ENCODE data around the gene SNX2.
"Not testable (repeated sequence)": the region's sequence is repeated elsewhere in the genome, so short reads cannot be mapped to it uniquely, and the experiment has no call there.

The SNX2 gene, protein sequence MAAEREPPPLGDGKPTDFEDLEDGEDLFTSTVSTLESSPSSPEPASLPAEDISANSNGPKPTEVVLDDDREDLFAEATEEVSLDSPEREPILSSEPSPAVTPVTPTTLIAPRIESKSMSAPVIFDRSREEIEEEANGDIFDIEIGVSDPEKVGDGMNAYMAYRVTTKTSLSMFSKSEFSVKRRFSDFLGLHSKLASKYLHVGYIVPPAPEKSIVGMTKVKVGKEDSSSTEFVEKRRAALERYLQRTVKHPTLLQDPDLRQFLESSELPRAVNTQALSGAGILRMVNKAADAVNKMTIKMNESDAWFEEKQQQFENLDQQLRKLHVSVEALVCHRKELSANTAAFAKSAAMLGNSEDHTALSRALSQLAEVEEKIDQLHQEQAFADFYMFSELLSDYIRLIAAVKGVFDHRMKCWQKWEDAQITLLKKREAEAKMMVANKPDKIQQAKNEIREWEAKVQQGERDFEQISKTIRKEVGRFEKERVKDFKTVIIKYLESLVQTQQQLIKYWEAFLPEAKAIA

DNA sequence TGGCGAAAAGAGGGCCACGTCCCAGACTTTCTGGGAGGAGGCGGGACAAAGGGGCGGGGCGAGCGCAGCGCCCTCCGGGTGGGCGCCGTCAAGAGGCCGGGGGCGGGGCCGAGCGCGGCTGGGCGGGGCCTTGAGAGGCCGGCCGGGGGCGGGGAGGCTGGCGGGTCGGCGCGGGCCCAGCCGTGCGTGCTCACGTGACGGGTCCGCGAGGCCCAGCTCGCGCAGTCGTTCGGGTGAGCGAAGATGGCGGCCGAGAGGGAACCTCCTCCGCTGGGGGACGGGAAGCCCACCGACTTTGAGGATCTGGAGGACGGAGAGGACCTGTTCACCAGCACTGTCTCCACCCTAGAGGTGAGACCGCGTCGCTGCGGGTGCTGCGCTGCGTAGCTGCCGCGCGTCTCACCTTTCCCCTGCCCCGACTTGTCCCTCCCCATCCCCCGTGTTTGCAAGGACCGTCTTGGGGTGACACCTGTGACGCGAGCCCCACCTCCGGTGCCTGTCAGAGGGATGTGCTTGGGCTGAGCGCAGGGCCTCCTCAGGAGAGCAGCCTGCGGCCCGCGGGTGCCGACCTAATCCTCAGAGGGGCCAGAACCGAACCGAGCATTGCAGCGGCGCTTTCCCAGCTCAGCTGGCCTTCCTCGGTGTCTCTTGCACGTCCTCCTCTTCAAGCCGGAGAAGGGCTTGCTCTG is at the start of gene SNX2:
Gene SNX2 (plus strand): TSS at position 220 of the 689 bp plus-strand sequence. CDS start 24 bp downstream, at position 244.
- DNase-seq (ENCODE audit: low read depth), result peak; percentile 81

DNA sequence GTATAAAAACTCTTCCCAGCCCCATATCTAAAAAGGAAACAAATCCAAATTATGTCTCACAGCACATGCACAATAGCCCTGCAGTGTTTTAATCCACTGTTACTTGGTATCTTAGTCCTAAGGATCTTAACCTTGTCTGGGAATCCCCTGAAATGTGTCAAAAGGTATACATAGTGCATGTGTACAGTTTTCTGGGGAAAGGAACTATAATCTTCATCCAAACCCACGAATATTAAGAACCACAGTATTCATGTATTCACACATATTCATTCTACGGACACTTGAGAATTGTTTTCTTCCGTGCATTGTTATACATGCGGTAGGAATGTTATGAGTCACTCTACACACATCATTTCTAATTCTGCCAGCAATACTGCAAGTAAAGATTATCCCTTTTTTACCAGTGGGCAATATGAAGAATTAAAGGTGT is 47.8 kb upstream of the SNX2 start:
- no peak for DNase-seq (ENCODE audit: low read depth)

DNA sequence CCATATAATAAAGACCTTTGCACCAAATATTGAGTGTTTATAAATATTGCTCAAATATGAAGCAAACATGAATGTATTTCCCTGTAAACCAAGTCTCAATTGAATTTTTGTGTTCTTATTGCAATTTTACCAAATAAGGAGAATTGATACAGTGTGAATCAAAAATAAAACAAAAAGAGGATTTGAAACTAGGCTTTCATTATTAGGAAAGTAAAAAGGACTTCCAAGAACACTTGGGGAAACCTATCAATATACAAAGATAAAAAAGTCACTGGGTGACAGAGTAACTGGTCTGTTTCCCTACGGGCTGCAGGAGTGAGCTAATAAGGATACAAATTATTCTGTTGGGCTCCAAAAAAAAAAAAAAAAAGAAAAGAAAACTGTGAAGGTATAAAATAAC is 44.8 kb upstream of the SNX2 start:
- no peak for DNase-seq (ENCODE audit: low read depth)

DNA sequence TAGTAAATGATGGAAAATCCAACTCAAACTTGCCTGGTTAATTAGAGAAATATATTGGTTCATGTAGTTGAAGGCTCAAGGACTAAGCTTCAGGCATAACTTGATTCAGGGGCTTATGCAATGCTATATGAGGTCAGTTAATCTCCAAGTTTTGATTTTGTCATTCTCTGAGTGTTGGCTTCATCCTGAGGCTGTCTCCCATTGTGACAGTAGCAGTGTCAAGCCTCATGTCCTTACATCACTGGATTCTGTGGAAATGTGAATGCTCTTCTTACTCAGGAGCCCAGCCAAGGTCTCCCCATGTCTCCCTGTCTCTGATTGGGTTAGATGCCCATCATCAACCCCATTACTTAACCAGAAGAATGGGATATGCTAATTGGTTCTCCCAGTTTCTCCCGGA is 44.4 kb upstream of the SNX2 start:
- DNase-seq (ENCODE audit: low read depth), result no peak

DNA sequence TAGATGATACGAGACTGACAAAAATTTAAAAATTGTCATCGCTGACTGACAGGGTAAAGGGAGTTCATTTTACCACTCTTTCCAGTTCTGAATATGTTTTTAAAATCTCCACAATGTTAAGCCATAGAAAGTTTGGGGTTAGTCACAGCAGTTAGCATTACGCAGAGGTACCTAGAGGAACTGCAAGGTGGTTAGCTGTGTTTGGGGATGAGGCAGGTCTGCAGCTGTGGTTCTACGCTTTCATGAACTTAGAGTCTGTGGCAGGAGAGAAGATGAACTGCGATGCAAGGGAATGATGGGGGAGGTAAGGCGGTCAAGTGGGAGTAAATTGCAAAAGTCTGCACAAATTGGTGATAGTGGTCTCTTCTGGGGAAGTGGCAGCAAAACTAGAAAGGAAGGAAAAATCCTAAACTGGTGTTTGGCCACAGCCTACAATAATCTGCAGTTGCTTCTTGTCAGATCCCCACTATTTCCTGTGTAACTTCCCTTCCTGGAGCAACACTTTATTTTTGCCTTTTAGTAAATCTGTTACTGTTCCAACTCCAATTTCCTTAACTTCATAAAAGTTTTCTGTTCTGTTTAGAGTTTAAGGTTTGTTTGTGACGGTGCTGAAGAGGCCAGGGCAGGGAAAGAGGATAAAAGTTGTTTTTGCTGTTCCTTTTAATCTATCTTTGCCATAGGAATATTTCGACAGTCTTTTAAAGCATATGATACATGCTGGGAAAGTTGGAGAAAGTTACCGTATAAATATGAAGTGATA is 38.6 kb upstream of the SNX2 start:
- no peak for DNase-seq (ENCODE audit: low read depth)

DNA sequence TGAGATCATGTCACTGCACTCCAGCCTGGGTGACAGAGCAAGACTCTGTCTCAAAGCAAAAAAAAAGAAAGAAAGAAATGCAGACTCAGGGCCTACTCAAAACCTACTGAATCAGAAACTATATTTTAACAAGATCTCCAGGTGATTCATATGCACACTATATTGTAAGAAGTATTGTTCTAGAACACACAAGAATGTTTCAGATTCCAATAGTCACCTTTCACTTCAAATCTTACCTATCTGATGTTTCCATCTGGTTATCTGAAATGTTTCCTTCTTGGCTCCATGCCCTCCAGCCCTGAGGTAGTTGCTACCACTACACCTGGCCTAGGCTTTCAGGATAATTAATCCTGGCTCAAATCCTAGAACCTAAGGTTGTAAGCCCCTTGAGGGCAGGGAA is 36.8 kb upstream of the SNX2 start:
- no peak for DNase-seq (ENCODE audit: low read depth)

DNA sequence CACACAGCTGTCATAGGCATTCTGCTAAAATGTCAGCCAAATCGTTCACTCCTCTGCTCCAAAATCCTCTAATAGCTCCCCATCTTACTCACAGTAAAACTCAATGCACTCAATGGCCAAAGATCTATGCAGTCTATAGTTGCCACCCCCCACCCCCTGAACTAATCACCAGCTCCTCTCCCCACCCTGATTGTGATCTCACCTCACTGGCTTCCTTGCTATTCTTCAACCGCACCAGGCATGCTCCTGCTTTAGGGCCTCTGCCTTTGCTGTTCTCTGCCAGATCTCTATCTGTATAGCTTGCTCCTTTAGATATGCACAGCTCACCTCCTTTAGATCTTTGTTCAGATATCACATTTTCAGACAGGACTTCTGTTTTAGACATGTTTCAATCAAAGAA is 33.2 kb upstream of the SNX2 start:
- no peak for DNase-seq (ENCODE audit: low read depth)

DNA sequence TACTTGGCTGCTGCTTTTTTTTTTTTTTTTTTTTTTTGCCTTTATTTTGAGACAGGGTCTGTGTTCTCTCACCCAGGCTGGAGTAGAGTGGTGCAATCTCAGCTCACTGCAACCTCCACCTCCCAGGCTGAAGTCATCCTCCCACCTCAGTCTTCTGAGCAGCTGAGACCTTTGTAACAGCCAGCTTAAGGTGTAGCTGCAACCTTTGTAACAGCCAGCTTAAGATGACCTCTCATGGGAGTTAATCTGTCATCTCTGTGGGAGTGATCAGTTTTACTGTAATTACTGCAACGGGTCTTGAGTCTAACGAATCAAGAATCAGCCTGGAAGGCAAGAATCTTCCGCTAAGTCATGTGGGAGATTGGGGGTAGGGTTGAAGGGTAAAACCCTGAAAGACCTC is 31.6 kb upstream of the SNX2 start:
- DNase-seq (ENCODE audit: low read depth), result no peak

DNA sequence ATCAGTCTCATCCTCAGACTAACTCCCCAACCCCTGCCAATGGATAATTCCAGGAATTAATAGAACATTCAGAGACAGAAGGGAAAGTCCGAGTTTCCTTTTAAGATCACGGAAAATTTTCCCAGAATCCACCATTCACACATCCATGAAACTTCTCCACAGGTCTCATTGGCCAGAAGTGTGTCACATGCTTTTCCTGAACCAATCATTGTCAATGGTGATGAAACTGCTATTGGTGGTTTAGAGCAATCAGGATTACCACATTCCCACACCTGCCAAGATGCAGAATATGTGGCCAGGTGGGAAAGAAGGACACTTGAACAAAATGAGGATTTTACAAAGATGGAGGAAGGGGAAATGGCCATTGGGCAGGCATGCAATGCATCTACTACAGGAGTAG is 29.3 kb upstream of the SNX2 start:
- no peak for DNase-seq (ENCODE audit: low read depth)

DNA sequence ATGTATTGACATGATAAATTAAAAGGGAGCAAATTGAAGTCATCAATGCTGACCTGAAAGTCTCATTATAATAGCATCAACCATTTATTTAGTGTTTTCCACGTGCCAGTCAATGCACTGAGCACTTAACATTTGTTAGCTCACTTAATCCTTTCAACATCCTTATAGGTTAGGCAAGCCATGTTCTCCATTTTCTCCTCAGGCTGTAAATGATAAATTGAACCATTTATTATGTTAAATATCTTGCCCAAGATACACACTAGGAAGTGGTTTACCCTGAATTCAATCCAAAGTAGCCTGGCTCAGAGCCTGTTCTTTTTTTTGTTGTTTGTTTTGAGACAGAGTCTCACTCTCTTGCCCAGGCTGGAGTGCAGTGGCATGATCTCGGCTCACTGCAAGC is 25.0 kb upstream of the SNX2 start:
- DNase-seq (ENCODE audit: low read depth), result no peak

DNA sequence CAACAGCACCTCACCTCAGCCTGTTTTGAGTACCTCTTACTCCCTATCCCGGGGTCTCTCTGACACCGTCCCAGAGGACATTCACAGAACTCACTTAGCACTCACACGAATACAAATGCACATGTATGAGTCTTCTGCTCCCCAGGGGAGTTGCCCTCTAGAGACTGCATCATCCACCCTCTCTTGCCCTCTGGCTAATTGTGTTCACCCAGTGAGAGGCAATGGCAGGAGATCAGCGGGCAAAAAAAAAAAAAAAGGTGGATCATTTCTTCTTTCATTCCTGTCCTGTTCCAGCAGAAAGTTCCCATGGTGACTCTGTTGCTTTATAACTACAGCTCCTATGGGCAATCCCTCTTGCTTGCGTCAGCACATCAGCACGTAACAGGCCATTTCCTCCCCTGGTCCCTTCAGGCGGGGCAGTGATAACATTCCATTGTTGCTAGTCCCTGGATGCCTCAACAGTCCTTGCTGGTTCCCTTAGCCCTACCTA is 23.5 kb upstream of the SNX2 start:
- DNase-seq (ENCODE audit: low read depth), result no peak

DNA sequence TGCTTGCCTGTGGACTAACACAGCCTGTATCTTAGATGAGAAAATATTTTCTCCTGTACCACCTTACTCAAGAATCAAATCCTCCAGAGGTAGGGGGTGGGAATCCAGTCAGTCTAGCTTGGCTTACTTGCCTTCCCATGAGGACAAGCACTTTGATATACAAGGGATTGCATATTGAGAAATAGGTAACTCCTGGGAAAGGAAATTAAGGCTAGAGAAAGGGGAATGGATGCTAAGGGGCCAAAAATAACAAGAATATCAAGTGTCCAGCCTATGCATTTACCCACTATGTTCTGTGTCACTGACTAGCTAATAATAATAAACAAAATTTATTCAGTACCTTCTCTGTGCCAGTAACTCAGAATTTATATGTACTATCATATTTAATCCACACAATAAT is 21.4 kb upstream of the SNX2 start:
- DNase-seq (ENCODE audit: low read depth), result no peak

DNA sequence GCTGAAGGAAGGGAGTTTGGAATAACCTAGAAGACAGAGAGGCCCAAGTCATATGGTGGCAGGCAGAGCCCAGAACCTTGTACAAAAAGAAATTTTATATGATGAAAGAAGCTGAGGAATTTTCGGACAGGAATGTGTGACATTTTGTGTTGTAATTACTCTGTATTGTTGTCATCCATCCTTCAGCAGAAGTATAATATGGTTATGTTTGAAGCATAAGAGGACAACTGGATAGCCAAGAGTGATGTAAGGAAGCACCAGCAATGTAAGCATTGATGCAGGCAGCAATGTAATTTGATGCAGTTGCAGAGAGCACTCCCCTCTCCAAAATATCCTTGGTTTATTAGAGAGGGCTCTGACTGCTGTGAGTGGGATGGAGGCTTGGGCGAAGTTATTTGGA is 19.1 kb upstream of the SNX2 start:
- no peak for DNase-seq (ENCODE audit: low read depth)

DNA sequence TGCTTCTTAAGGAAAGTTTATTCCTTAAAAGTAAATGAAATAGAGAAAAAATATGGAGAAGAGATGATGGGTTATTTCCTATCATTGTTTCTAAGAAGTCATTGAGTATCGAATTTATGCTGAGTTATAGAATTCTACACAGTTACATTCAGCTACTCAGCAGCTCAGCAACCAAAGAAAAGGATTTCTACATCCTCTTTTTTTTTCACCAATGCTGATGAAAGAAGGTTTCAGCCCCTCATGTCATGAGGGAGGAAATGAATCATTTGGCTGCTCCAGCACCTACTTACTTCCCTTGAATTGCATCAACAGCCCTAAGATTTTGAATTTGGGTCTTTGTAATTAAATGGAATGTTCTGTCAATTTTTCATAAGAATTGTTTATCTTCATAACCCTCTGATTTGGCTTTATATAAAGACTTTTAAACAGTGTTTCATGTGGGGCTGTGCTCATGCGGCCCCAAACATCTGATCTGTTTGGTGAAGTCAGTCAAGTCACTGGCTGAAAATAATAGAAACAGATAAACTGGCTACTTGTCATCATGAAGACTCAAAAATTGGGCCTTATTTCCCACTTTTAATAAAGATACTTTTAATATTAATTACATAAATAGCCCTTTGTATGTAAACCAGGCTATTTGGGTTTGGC is 18.5 kb upstream of the SNX2 start:
- no peak for DNase-seq (ENCODE audit: low read depth)

DNA sequence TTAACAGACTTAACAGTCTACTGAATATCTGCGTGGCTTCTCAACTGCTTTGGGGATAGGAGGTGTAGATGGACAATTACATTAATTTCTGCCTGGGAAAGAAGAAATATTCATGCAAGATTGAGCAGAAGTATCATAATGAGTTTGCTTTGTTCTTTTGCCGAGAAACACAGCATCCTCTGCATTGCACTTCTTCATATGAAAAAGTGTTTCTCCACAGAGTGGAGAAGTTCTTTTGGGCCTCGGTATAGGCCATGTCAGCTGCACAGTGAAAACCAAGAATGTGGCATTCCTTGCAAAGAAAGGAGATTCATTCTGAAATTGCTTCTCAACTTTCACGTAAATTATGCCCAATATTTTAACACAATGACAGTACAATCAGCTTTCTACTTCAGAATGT is 17.6 kb upstream of the SNX2 start:
- DNase-seq (ENCODE audit: low read depth), result no peak

DNA sequence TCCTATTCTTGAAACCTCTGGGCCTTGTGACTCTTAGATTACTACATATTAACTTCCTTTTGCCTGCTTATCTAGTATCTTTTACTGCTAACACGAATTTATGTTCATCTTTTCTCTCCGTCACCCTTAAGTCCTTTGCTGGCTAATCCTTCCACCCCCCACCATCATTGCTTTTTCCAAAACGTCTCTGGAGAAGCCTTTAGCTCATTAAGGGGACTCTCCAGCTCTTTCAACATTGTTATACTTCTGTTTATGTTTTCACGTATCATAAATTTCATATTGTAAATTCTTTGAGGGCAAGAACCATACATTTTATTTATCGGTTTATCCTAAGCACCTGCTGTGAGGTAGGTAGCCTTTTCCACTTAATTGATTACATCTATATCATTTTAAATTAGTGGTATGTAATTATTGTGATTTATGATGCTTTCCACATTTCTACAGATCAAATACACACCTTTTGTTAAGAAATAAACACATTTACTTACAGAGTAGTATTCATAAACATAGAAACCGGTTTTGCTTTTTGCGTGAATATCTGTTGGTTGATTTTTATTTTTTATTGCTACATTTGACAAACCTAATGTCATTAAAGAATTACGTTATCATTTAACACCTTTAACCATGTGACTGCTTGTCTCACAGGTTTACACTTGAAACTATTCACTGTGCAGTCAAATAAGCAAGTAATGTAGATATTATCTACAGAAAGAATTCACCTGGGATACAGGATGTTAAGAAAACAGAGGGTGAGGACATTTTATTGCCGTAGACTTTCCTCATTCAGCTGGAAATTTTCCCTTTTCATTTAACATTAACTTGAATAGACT is 15.4 kb upstream of the SNX2 start:
- DNase-seq (ENCODE audit: low read depth), result no peak

DNA sequence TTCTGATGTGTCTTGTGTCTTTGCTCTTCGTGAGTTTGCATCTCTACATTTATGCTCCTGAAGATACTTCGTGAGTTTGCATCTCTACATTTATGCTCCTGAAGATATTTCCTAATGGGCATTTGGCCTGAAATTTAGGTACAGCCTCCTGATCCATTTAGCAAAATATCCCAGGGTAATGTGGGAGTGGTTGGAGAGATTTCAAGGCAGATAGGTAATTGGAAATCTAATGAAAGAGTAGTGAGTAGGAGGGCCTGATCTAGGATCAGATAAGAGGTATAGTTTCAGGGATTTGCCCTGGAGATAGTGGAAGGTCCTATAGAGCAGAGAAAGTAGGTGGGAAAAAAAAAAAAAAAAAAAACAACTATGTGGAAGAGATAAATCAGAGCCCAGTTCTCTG is 14.6 kb upstream of the SNX2 start:
- DNase-seq (ENCODE audit: low read depth), result no peak

DNA sequence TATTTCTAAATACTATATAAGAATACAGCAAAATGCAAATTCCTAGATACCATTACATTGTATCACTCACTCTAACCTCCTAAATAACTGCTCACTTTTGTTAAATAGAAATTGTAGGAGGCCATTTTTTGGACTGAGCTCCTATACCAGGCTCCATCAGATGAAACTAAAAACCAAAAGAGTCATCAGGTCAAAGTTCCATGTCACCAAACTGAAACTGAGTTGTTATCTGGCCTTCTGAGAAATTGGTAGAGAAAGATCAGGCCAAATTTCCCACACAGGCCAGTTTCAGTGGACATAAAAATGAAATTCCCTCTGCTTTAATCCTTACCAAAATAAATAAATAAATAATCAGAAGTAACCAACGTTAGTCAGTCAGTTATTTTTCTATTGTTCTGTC is 13.8 kb upstream of the SNX2 start:
- DNase-seq (ENCODE audit: low read depth), result no peak

DNA sequence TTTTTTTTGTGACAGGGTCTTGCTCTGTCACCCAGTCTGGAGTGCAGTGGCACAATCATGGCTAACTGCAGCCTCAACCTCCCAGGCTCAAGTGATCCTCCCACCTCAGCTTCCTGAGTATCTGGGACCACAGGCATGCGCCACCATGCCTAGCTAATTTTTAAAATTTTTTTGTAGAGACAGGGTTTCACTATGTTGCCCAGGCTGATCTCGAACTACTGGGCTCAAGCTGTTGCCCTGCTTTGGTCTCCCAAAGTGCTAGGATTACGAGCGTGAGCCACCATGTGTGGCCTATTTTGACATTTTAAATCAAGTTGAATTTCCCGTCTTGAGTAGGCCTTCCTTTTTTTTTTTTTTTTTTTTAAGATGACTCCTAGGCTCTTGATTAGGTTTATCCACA is 13.0 kb upstream of the SNX2 start:
- not testable (repeated sequence) for DNase-seq (ENCODE audit: low read depth)

DNA sequence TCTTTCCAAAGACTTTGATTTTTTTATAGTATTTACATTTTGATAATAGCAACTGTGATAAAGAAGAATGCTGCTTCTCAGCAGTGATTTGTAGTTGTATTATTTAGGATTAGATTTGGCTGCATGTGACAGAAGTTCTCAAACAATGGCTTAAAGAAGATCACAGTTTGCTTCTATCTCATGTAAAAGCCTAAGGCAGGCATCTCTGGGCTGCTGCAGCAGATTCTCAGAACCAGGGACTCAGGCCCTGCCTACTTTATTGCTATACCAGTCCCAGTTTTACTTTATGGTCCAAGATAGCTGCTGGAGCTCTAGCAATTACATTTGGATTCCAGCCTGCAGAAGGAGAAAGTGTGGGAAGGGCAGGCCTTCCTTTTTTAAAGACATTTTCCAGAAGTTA is 8.8 kb upstream of the SNX2 start:
- DNase-seq (ENCODE audit: low read depth), result no peak

DNA sequence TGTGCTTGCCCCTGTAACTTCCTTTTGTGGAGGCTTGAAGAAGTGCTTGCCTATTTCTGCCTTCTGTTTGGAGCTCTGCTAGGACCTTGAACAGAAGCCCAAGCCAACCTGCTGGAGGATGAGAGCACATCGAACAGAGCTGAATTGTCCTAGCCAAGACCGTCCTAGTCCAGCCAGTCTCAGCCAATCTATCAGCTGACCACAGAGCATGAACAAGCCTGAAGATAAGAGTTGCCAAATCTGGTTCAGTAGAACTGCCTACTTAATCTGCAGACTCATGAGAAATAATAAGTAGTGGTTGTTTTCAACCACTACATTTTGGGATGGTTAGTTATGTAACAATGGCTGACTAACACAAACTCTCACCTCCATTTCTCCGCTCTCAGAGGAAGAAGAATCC is 4.4 kb upstream of the SNX2 start:
- no peak for DNase-seq (ENCODE audit: low read depth)

Data from activated gamma-delta T cell treated with anti-CD3 and anti-CD28 coated beads, Interleukin-2, amount 50 U/mL, for 16 hours (primary cell).